ENCODE measurements around the gene GLYATL1.

DNA sequence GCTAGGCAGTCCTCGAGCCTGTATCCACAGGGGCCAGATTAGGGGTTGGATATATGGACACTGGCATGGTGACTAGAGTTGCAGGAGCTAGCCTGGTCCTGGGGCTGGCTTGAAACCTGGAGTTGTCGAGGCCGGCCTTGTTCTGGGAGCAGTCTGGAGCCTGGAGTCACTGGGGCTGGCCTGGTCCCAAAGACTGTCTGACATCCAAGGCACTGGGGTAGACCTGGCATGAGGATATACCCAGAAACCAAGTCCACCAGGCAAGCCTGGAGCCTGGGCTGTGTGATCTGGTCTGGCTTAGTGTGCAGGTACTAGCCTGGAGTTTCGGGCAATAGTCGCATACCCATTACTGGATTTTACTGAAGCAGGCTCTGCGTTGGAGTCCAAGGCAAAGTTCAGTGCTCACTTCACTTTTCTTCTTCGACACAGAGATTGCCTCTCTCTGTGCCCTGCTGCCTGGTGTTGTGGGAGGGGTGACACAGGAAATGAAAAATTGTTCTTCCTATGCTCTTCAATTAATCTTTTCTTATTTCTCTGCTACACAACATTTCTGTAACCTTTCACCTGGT, 4.3 kb upstream of the GLYATL1 start:
- TF ChIP-seq, protein P1, sequence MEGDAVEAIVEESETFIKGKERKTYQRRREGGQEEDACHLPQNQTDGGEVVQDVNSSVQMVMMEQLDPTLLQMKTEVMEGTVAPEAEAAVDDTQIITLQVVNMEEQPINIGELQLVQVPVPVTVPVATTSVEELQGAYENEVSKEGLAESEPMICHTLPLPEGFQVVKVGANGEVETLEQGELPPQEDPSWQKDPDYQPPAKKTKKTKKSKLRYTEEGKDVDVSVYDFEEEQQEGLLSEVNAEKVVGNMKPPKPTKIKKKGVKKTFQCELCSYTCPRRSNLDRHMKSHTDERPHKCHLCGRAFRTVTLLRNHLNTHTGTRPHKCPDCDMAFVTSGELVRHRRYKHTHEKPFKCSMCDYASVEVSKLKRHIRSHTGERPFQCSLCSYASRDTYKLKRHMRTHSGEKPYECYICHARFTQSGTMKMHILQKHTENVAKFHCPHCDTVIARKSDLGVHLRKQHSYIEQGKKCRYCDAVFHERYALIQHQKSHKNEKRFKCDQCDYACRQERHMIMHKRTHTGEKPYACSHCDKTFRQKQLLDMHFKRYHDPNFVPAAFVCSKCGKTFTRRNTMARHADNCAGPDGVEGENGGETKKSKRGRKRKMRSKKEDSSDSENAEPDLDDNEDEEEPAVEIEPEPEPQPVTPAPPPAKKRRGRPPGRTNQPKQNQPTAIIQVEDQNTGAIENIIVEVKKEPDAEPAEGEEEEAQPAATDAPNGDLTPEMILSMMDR (conservative IDR thresholded peaks at IDR 0.05; ENCODE audit: low read length), result no peak
- TF ChIP-seq EZH2phosphoT487 (IDR thresholded peaks at IDR 0.05; ENCODE audit: borderline replicate concordance), result no peak

Data from Loucy (cell line).